Measurements from ENCODE around the gene SMAD2. TPM values are rescaled to one million over a fixed set of nuclear protein-coding genes. Genes with fewer than 3 reads are reported as not detected.

Gene SMAD2
- total RNA-seq = 10 to 100 TPM; 64.2 to 90.7 (median 77.0) TPM

GRCh38 chr18:47930199-47930930, at the start of gene SMAD2:
Gene SMAD2 (minus strand): TSS chr18:47930659. CDS start chr18:47896756, 33,903 bp downstream.
- no peak for TF ChIP-seq CTCF (IDR thresholded peaks at IDR 0.05; ENCODE audit: low read depth)

GRCh38 chr18:47979611-47980200, 49.2 kb upstream of the SMAD2 start:
- no peak for TF ChIP-seq CTCF (IDR thresholded peaks at IDR 0.05; ENCODE audit: low read depth)

DNA sequence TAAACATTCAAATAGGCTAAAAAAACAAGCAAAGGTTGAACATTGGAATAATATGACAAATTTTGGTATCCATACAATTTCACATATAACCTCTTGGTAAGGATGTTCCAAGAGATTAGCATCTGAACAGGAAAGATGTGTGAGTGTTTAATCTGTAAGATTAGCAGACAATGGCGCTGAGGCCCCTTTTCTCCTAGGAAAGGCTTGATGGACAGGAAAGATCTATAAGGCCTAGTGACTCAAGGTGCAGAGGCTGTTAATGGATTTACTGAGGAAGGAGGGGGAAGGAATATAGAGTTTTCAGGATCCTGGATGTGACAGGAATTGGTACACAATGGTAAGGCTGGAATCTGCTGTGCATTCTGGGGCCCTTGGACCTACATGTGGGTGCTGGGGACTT, 48.1 kb upstream of the SMAD2 start:
- no peak for TF ChIP-seq CTCF (IDR thresholded peaks at IDR 0.05; ENCODE audit: low read depth)

- TF ChIP-seq CTCF (IDR thresholded peaks at IDR 0.05; ENCODE audit: low read depth) = no peak
Measured at GRCh38 chr18:47978141-47978540, 47.7 kb upstream of the SMAD2 start.

GRCh38 chr18:47975701-47976100, 45.2 kb upstream of the SMAD2 start:
- TF ChIP-seq CTCF (IDR thresholded peaks at IDR 0.05; ENCODE audit: low read depth) = no peak

GRCh38 chr18:47975105-47975504, 44.6 kb upstream of the SMAD2 start:
- TF ChIP-seq CTCF (IDR thresholded peaks at IDR 0.05; ENCODE audit: low read depth) = no peak

GRCh38 chr18:47970664-47971531, 40.4 kb upstream of the SMAD2 start:
- no peak for TF ChIP-seq CTCF (IDR thresholded peaks at IDR 0.05; ENCODE audit: low read depth)
